Liver (tissue), 9 donors: Measurements from ENCODE around the gene PLXDC2. TPM values are rescaled to one million over a fixed set of nuclear protein-coding genes. Genes with fewer than 3 reads are reported as not detected.

Source experiments
- DNase-seq: peaks from one replicate; pipeline ENCODE4 v3.0.0-alpha.2; 2017; ENCODE audit warnings: low spot score
- H3K27ac ChIP-seq, 2 donors: one replicate each; pipeline ENCODE4 v1.7.0; 2013; ENCODE audit warnings: inconsistent platforms in 2 of 2, low read length in 2 of 2, control low read depth in 1 of 2, low read depth in 1 of 2, mild to moderate bottlenecking in 1 of 2
- H3K27me3 ChIP-seq, 4 donors: one replicate each; pipeline versions ENCODE4 v1.6.1 to v1.7.0; 2013; ENCODE audit warnings: low read length in 3 of 4, inconsistent platforms in 1 of 4, mild to moderate bottlenecking in 1 of 4, moderate library complexity in 1 of 4; ENCODE audit not compliant: control insufficient read depth in 4 of 4, insufficient read depth in 4 of 4
- H3K36me3 ChIP-seq, 4 donors: one replicate each; pipeline versions ENCODE4 v1.6.1 to v1.7.0; 2013; ENCODE audit warnings: low read length in 3 of 4, mild to moderate bottlenecking in 3 of 4, low read depth in 1 of 4, moderate library complexity in 1 of 4; ENCODE audit not compliant: control insufficient read depth in 4 of 4, insufficient read depth in 3 of 4
- H3K4me1 ChIP-seq, 4 donors: one replicate each; pipeline versions ENCODE4 v1.6.1 to v1.7.0; 2013; ENCODE audit warnings: low read length in 3 of 4, mild to moderate bottlenecking in 3 of 4, moderate library complexity in 1 of 4; ENCODE audit not compliant: control insufficient read depth in 4 of 4, insufficient read depth in 4 of 4
- H3K4me3 ChIP-seq, 3 donors: one replicate each; pipeline versions ENCODE4 v1.6.1 to v1.7.0; 2013; ENCODE audit warnings: low read length in 3 of 3, control low read depth in 1 of 3, low read depth in 1 of 3, mild to moderate bottlenecking in 1 of 3
- H3K9ac ChIP-seq, 2 donors: one replicate each; pipeline ENCODE4 v1.7.0; 2013; ENCODE audit warnings: low read length in 2 of 2, mild to moderate bottlenecking in 2 of 2, moderate library complexity in 2 of 2, control low read depth in 1 of 2, low read depth in 1 of 2
- H3K9me3 ChIP-seq, 4 donors: one replicate each; pipeline versions ENCODE4 v1.6.1 to v1.7.0; 2013; ENCODE audit warnings: low read length in 3 of 4; ENCODE audit not compliant: control insufficient read depth in 4 of 4
- CTCF ChIP-seq: fragments of 150-350 bp; IDR thresholded peaks from 2 replicates; pipeline ENCODE4 v1.5.1; 2017; ENCODE audit warnings: improper control_type of control experiment, low read depth, low read length; ENCODE audit not compliant: missing input control
- EGR1 ChIP-seq, 2 donors: IDR thresholded peaks; 2 replicates each; pipeline ENCODE4 v1.6.1; 2016 to 2018; ENCODE audit warnings: antibody characterized with exemption in 2 of 2, low read depth in 2 of 2
- FOXA1 ChIP-seq: IDR thresholded peaks from 2 replicates; pipeline ENCODE4 v1.6.1; 2016; ENCODE audit warnings: antibody characterized with exemption
- MAX ChIP-seq: IDR thresholded peaks from 2 replicates; pipeline ENCODE4 v1.6.1; 2016; ENCODE audit warnings: antibody characterized with exemption
- NR2F2 ChIP-seq: IDR thresholded peaks from 2 replicates; pipeline ENCODE4 v1.6.1; 2016; ENCODE audit warnings: antibody characterized with exemption
- RAD21 ChIP-seq, 2 donors: IDR thresholded peaks; 2 replicates each; pipeline ENCODE4 v1.6.1; 2016; ENCODE audit warnings: antibody characterized with exemption in 2 of 2, mild to moderate bottlenecking in 2 of 2
- REST ChIP-seq: IDR thresholded peaks from 2 replicates; pipeline ENCODE4 v1.6.1; 2016; ENCODE audit warnings: antibody characterized with exemption, mild to moderate bottlenecking
- RXRA ChIP-seq, 2 donors: IDR thresholded peaks; 2 replicates each; pipeline ENCODE4 v1.6.1; 2017 to 2018; ENCODE audit warnings: antibody characterized with exemption in 2 of 2, mild to moderate bottlenecking in 1 of 2
- SP1 ChIP-seq: IDR thresholded peaks from 2 replicates; pipeline ENCODE4 v1.6.1; 2018; ENCODE audit warnings: antibody characterized with exemption, mild to moderate bottlenecking
- TAF1 ChIP-seq: conservative IDR thresholded peaks from 2 replicates; pipeline ENCODE4 v1.6.1; 2016; ENCODE audit warnings: antibody characterized with exemption, mild to moderate bottlenecking
- YY1 ChIP-seq: IDR thresholded peaks from 2 replicates; pipeline ENCODE4 v1.6.1; 2016; ENCODE audit warnings: antibody characterized with exemption, mild to moderate bottlenecking
- WGBS: extraction: QIAGEN DNeasy Blood & Tissue Kit; methylation state at CpG from one replicate; pipeline ENCODE4 v1.1.7; 2013; 5-methylcytosine and 5-hydroxymethylcytosine counted together
- polyA plus RNA-seq, 2 donors: library from polyadenylated mRNA; stranded (reverse) in 1 of 2; unstranded in 1 of 2; fragments of 200-250 nt in 1 of 2; fragments of >200 nt in 1 of 2; fragmentation: Nextera tagmentation in 1 of 2; extraction: Ambion mirVana in 1 of 2; gene quantifications; one replicate each; pipeline versions ENCODE4 v1.2.1 to v1.2.3, GENCODE V29; 2013 to 2015
- total RNA-seq, 2 donors: library from RNA; depleted of rRNA; stranded (reverse); fragments of >200 nt; gene quantifications; one replicate each; pipeline ENCODE4 v1.2.3, GENCODE V29; 2014
- donor health status: healthy.
- donor health status: healthy.
- donor health status: healthy.
- donor health status: healthy.
- donor health status: healthy.

PLXDC2 gene
- total and polyA plus RNA-seq, 4 donors, result 1.4 to 5.1 (median 2.4) TPM

GRCh38 chr10:19987931-19988330, 171.7 kb downstream of the PLXDC2 start:
- no peak for DNase-seq
- Histone ChIP-seq H3K27ac (no peak overlapping the region), H3K4me3 (no peak overlapping the region), H3K36me3 (no peaks in the 10 kb centered on the region), H3K4me1 (no peaks in the 10 kb centered on the region), H3K27me3 (no peaks in the 10 kb centered on the region), H3K9me3 (no peaks in the 10 kb centered on the region), H3K9ac (no peak overlapping the region)
- WGBS, result 3% methylated on average over 1 of the region's 1 CpG
- TF ChIP-seq REST, result no peak

GRCh38 chr10:19993714-19994315, 177.6 kb downstream of the PLXDC2 start:
- H3K9me3 ChIP-seq, result no peaks in the 10 kb centered on the region
- H3K4me1 ChIP-seq, result peaks cover 2 to 9% (median 6%) of the 10 kb centered on the region in 4 donors
- WGBS, result 58% methylated on average over 3 of the region's 3 CpGs
- H3K36me3 ChIP-seq, result no peaks in the 10 kb centered on the region
- DNase-seq, result no peak
- TF ChIP-seq EGR1 (IDR thresholded peaks at IDR 0.05; ENCODE audit: low read depth in 2 of 2) (no peak), NR2F2 (no peak), CTCF (no peak), MAX (no peak), RXRA (IDR thresholded peaks at IDR 0.05) (no peak), FOXA1 (no peak), SP1 (no peak), TAF1 (no peak), REST (no peak), RAD21 (IDR thresholded peaks at IDR 0.05) (no peak), YY1 (no peak)
- no peaks in the 10 kb centered on the region for H3K27me3 ChIP-seq
- H3K4me3 ChIP-seq, result no peak overlapping the region
- no peak overlapping the region for H3K9ac ChIP-seq
- peak overlapping the region in 1 of 2 donors; percentile 69 for H3K27ac ChIP-seq
